Superior temporal gyrus (tissue), 1 donor: ENCODE data around the gene CNKSR1.
A peak's percentile ranks its signal among the peaks of the same experiment; 100 is the strongest.

Source experiments
- DNase-seq: peaks from one replicate; pipeline ENCODE4 v3.0.0-alpha.2; 2016; ENCODE audit errors: extremely low spot score

CNKSR1 gene

GRCh38 chr1:26184086-26184485 is 6.8 kb downstream of the CNKSR1 start:
- no peak for DNase-seq

GRCh38 chr1:26184883-26185282 is 7.6 kb downstream of the CNKSR1 start:
- DNase-seq, result no peak

GRCh38 chr1:26187882-26188281 is 10.6 kb downstream of the CNKSR1 start:
- DNase-seq, result no peak

- DNase-seq, result no peak
Measured at GRCh38 chr1:26188477-26188876, 11.2 kb downstream of the CNKSR1 start.

- no peak for DNase-seq
Measured at GRCh38 chr1:26189331-26189730, 12.0 kb downstream of the CNKSR1 start.

GRCh38 chr1:26189751-26190275 is 12.5 kb downstream of the CNKSR1 start:
- no peak for DNase-seq

GRCh38 chr1:26190373-26190987 is 13.2 kb downstream of the CNKSR1 start, which contains the start of gene CATSPER4:
CATSPER4 (plus strand) TSS chr1:26190602; CDS start chr1:26190628, 26 bp downstream.
- peak; percentile 26 for DNase-seq

- no peak for DNase-seq
Measured at GRCh38 chr1:26191739-26192138, 14.4 kb downstream of the CNKSR1 start.

GRCh38 chr1:26195805-26196204 is 18.5 kb downstream of the CNKSR1 start:
- no peak for DNase-seq

- DNase-seq, result no peak
Measured at GRCh38 chr1:26197301-26197700, 20.0 kb downstream of the CNKSR1 start.

- no peak for DNase-seq
Measured at GRCh38 chr1:26197813-26198212, 20.5 kb downstream of the CNKSR1 start.

GRCh38 chr1:26200413-26200812 is 23.1 kb downstream of the CNKSR1 start:
- no peak for DNase-seq

- no peak for DNase-seq
Measured at GRCh38 chr1:26203642-26204318, 26.5 kb downstream of the CNKSR1 start.

- no peak for DNase-seq
Measured at GRCh38 chr1:26210147-26210870, 33.0 kb downstream of the CNKSR1 start.

- DNase-seq, result no peak
Measured at GRCh38 chr1:26212726-26213125, 35.4 kb downstream of the CNKSR1 start.

GRCh38 chr1:26213335-26213905 is 36.1 kb downstream of the CNKSR1 start:
- DNase-seq, result no peak

- no peak for DNase-seq
Measured at GRCh38 chr1:26215246-26215645, 38.0 kb downstream of the CNKSR1 start.

GRCh38 chr1:26218906-26219494 is 41.7 kb downstream of the CNKSR1 start:
- no peak for DNase-seq

- DNase-seq, result peak; percentile 14
Measured at GRCh38 chr1:26220199-26220912, 43.1 kb downstream of the CNKSR1 start.

GRCh38 chr1:26221094-26221493 is 43.8 kb downstream of the CNKSR1 start:
- DNase-seq, result no peak

GRCh38 chr1:26224606-26225005 is 47.3 kb downstream of the CNKSR1 start:
- DNase-seq, result no peak
